ENCODE results near the gene THSD4.

Gene THSD4

DNA sequence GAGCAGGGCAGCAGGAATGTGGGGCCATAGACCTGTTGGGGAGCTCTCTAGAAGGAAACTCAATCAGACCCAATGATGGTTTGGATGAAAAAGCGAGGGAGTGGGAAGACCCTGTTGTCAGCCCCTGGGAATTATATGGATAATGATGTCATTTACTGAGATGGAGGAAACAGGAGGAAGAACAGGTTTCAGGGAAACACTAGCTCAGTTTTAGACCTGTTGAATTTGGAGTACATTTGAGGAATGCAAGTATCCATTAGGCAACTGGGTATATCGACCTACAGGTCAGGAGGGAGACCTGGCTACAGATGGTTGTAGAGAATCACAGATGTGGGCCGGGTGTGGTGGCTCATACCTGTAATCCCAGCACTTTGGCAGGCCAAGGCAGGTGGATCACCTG, 428.1 kb downstream of the THSD4 start:
- no peak for DNase-seq (ENCODE audit: low spot score)

DNA sequence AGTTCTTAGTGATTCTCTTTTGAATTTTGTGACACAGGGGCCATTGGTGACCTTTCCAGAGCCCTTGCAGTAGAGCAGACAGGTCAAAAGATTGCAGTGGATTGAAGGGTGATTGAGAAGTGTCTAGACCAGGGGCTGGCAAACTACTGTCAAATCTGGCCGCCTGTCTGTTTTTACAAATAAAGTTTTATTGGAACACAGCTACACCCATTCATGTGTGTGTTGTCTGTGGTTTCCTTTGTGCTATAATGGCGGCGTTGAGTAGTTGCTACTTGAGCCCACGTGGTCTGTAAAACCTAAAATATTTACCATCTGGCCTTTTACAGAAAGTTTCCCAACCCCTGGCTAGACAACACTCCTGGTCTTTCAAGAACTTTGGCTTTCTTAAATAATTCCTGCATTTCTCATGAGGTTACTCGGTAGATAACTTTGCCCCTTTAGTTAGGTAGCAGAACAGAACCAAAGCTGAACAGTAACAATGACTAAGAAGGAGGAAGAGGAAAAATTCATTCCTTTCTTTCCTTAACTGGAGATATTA, 430.0 kb downstream of the THSD4 start:
- DNase-seq (ENCODE audit: low spot score): no peak

DNA sequence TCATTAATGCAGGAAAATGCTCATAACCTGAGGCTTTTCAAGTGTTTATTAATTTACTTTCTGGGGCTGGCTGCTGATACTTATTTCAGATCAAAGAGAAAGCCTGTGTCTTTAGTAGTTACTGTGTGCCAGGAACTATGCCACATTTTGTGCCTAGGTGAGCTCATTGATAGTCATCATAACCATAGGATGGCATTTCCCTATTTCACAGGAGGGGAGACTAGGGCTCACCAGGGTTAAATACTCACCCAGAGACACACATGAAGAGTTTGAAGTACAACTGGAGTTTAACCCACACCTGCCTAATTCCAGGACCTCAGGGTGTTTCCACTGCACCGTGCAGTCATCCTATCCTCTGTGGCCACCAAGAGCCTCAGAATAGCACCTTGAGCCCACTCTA, 430.7 kb downstream of the THSD4 start:
- no peak for DNase-seq (ENCODE audit: low spot score)

DNA sequence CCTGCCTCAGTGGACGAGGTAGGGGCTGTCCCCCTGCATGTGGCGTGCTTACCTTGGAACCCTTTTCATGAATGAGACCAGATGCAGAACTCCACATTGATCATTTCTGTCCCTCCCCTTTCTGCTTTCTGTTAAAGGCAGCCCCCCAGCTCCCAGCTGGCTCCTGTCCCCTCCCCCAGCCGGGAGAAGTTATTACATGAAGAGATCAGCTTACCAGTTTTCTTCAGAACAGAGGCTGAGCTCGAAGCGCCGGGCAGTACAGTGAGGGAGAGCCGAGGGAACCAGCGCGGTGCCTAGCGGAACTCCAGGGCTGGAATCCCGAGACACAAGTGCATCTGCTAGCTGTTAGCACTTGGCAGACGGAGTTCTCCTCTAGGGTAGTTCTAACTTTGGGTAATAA, 431.7 kb downstream of the THSD4 start:
- no peak for DNase-seq (ENCODE audit: low spot score)

DNA sequence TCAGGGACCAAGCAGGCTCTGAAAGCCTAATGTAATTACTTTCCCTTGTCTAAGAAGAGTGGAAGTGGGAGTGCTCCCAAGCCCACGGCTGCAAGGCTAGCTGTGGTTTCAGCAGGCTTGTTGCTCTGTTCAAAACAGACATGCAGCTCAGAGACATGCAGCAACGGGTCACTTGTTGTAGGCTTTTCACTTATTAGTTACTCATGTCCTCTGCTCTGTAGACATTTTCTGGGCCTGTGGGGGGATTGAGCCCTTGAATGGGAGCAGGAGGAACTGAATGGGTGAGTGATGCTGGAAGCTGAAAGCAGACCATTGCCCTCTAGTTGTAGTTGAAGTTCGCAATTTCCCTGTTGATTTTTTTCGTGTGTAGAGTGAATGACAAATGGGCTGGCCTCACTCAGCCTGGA, 433.1 kb downstream of the THSD4 start:
- DNase-seq (ENCODE audit: low spot score): no peak

DNA sequence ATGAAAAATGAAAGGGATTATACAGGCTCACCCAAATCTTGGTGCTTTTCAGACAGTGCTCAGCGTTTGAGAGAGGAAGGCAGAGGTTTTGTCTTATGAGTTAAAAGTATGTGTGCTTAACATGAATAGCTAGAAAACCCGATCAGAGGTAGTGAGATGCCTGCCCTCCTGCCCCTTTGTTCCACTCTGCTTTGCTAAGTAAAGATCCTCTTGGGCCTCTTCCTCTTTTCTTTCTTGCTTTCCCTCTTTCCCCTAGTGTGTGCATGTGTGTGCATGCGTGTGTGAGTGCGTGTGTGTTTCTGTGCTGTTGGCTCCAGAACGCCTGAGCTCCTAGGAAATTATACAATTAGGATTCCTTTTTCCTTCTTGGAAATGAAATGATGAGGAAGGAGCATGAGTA, 433.8 kb downstream of the THSD4 start:
- no peak for DNase-seq (ENCODE audit: low spot score)

DNA sequence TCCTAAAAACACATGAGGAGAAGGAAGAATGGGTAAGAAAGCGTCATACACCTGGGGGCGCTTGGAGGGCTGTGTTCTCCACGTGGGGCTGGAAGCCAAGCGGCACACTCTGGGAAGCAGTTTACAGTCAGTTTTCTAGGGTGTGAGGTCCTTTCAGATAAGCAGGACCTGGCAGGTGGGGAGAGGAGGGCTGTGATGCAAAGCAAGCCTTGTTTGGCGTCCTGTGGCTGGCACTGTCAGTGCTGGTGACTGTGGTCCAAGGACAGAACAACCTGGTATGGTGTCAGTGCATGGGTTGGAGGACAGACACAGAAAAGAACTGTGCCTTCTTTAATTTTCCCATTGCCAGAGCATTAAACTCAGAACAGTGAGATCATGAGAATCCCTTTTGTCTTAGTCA, 434.4 kb downstream of the THSD4 start:
- no peak for DNase-seq (ENCODE audit: low spot score)

DNA sequence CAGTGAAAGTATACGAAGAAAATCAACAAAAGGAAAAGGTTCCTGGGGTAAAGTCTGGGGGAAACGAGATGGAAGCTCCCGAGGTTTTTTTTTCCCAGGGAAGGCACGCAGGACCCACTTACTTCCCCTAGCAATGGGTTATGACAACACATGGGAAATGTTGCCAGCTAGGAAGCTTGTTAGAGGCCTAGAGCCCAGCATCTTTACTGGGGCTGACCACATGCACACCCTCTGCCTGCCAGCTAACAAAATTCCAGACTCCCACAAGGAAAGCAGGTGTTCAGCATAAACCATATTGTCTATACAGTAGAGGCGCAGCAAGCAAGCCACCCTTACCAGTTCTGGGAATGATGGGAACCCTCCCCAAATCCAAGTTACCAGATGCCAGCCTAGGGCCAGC, 436.3 kb downstream of the THSD4 start:
- no peak for DNase-seq (ENCODE audit: low spot score)

DNA sequence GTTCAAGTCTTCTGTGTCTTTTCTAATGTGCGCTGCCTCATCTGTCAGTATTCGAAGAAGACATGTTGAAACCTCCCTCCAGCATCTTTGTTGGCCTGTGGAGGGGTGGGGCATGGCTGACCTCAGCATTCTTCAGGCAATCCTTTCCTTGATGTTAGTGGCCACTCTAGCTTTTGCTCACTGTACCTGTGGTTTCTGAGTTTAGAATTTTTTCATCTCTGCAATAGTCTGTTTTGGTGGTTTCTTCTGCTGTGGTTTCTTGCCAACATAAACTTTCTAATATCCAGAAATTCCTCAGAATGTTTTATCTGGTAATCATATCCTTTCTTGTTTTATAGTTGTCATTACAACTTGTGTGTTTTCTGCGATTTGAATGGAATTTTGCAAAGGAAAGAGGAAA, 443.8 kb downstream of the THSD4 start:
- no peak for DNase-seq (ENCODE audit: low spot score)

DNA sequence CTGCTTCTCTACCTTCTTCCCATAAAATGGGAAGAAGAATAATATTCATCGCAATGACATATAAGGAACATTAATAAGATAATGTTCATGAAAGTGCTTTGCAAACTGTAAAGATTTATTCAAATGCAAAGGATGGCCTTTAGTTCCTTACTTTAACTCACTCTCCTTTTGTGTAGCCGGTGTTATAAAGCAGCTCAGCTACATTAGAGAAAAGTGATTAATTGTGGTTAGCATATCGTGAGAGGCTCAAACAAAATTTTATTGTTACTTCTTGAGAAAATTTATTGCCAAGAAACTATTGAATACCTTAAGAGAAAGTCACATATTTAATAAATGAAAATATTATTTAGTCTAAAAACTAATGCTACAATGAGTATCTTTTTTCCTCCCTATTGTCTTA, 444.3 kb downstream of the THSD4 start:
- DNase-seq (ENCODE audit: low spot score): no peak

DNA sequence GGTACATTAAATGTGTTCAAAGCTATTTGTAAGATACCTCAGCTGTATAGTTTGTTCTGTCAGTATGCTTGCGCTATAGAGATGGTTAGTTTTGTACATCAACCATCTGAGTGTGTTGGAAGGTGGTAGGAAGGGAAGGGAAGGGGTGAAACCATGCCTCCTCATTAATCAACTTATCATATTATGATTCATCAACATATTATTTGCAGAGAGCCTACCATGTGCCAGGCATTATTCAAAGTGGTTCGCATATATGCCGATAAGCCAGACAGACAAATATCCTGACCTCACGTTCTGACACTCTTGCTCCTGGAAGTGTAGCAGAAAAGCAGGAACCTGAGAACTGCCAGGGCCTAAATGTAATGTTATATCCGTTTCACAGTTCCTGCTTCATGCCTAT, 447.0 kb downstream of the THSD4 start:
- DNase-seq (ENCODE audit: low spot score): no peak

DNA sequence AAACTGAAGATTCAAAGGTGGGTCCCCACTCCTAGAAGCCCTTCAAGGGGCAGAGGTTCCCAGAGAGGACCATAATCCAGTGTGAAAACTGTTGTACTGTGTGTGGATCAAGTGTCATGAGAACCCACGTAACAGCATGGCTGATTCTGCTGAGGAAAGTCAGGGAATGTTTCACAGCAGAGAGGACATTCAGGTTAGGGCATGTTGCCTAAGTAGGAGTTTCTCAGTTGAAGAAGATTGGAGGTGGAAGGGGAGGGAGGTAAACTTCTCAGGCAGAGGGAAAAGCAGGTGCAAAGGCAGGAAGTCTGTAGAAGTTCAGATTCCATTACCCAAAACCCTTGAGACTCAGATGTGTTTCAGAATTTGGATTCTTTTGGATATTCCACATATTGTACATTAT, 448.9 kb downstream of the THSD4 start:
- no peak for DNase-seq (ENCODE audit: low spot score)

DNA sequence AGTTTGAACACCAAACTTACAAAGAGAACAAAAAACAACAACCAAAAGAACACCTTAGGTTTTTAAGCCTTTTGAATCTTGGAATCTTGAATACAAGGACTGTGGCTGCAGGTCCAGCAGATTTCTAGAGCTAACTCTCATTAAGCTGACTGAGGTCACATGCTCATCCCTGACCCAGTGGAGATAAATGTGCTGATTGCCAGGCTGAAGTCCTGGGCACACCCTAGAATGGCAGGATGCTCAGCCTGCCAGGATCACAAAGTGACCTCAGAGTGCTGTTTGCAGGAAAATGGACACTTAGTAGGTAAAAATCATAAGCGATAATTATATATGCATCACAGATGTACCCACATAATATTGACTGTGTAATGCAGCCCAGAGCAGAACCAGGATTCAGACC, 449.7 kb downstream of the THSD4 start:
- no peak for DNase-seq (ENCODE audit: low spot score)

DNA sequence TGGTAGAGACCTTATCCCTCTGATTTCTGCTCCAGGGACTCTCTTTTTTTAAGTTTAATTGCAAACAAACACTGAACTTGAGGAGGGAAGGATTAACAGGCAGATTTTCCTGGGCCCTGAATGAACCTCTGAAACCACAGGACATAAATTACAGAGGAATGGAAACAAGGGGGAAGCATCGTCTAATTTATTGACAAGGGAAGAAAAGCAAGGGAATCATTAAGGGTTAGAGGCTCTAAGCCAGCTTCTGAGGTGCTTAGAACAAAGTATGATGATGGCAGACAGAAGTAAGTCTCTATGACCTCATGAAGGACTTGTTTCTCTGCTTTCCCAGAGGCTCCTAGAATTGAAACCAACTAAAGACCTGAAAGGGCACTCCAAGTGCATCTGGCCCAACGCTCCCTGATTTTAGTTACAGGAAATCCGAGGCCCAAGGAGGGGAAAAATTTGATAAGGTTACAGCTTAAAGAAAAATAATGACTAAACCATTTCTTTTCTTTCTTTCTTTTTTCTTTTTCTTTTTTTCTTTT, 450.4 kb downstream of the THSD4 start:
- DNase-seq (ENCODE audit: low spot score): no peak

DNA sequence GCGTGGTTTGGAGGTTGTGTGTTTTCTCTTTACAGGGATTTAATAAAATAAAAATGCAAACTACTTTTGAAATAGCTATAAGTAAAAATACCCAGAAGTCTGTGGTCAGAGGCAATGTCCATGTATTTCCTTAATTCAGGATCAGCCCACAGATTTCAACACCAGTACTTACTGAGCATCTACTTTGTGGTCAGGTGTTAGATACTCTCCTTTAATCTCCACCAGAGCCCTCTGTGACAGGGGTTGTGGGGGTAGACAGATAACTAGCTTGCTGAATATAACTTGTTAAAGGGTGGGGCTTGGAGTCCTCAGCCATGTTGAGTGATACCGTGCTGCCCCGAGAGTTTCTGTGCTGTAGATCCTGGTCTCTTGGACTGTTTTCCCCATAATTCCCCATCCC, 451.0 kb downstream of the THSD4 start:
- DNase-seq (ENCODE audit: low spot score): no peak

DNA sequence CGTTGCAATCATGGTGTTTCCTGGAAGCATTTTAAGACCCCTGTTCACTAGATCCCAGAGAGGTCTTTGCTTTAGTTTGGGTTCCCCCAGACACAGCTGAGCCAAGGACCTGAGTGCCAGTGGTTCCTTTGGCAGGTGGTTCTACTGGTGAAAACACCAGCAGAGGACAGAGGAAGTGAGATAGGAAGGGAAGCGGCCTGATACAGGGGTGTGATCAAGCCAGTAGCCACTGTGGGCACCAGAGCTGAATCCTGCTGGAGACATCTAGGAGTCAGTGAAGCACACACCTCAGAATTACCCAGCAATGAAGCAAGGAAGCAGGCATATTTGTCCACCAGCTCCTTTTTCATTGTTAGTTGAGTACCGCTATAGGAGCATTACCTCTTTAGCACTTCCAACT, 451.9 kb downstream of the THSD4 start:
- no peak for DNase-seq (ENCODE audit: low spot score)

DNA sequence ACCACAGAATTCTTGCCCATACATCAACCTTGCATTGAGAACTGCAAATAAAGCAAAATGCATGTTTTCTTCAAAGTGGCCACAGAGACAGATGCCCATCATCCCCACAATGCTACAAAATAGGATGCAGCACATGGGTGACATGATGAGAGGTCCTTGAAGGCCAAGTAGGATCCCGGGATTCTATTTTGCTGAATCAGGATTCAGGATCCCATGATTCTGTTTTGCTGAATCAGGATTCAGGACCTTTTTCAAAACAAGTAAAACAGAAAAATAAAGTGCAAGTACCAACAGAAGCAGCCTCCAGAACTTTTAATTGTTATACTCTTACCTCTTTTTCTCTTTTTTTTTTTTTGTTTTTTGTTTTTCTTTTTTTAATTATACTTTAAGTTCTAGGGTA, 453.0 kb downstream of the THSD4 start:
- no peak for DNase-seq (ENCODE audit: low spot score)

DNA sequence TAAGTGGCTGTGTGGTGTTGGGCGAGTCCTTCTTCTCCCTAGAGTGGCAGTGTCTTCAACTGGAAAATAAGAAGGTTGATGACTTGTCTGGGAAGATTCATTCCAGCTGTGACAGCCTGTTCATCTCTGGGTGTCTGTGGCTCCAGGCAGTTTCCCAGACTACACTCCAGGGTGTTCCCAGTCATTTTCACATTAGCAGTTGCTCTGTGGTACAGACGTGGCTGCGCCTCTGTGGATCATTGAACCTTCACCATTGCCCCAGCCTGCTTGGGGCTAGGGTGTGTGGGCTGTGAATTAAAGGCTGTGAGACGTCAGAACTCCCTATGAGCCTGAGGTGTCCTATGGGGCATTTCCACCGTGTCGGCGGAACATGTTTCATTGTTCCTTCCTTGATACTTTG, 455.5 kb downstream of the THSD4 start:
- DNase-seq (ENCODE audit: low spot score): no peak

DNA sequence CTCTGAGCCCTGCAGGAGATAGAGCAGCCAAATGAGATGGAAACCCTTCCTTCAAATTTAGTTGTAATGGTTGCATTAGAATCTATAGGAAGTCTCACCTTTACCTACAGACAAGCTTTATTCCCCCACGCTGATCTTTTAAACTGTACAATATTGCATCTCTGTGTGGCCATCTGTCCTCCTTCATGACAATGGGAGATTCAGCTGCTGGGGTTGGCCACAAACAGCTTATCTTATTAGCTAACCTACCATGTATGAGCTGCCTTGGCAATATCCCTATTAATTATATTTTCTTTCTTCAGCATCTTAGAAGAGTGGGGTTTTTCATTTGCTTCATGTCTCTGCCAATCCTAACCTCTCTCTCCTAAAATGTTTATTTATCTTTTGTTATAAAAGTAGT, 456.4 kb downstream of the THSD4 start:
- DNase-seq (ENCODE audit: low spot score): no peak

DNA sequence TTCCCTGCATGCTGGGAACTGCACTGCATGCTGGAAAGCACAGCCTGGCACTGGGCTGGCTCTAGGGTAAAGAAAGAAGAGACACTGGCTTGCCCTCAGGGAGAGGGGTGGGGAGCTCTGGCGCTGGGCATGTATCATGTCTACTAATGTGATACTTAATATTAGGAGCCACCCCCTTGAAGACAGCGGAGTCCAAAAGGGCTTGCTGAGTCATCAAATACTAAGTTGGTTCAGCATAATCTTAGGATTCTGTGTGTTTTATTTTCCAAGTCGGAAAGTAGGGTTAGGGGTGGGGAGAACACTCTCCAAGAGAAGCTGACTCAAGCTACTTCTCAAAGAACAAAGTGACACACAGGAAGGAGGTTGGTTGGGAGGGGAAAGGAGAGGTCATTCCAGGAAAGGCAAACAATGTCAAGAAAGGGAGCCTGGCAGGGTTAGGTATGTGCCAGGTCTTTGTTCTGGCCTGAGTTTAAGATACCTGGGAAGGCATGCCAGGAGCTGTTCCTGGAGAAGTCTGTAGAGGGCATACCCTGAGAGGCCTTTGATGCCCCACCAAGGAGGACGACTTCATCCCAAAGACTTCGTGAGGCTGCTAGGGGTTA, 457.3 kb downstream of the THSD4 start:
- DNase-seq (ENCODE audit: low spot score): no peak

DNA sequence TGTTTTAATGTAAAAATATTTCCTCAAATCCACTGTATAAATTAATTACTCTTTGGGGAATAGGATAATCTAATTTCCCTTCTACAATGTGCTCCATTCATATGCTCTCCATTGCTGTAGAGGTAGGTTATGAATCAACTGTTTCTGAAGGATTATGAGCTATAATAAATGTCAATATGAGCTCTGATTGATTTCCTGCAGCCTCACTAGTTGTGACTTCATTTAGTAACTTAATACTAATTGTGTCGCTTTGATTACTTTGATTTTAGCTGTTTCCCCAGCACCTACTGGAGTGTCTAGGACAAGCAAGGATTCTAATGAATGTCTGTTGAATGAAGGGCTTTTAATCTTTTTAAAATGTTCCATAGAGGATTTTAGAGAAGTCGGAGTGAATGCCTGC, 458.3 kb downstream of the THSD4 start:
- no peak for DNase-seq (ENCODE audit: low spot score)

DNA sequence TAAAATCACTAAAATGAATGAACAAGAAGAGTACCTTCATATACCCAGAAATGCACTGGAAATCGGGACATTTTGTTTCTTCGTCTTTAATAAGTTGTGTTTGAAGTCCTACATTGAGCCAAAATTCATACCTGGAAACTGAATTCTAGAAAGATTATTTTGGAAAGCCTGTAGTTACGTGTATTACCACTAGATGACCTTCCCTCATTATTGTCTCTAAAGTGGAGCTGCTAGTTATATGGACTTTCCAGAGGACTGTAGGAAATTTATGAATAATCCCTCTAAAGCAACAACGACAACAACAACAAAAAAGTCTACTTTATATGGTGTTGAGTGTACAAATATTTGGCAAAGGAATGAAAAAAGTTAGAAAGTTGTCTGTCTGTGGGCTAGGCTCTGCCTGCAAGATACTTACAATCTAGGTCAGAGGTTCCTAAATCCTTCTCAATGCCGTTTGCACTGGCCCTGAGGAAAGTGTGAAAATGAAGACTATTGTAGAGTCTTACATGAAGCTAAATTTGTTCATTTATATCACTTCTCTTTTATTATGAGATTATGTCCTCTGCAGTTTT, 460.3 kb downstream of the THSD4 start:
- no peak for DNase-seq (ENCODE audit: low spot score)

DNA sequence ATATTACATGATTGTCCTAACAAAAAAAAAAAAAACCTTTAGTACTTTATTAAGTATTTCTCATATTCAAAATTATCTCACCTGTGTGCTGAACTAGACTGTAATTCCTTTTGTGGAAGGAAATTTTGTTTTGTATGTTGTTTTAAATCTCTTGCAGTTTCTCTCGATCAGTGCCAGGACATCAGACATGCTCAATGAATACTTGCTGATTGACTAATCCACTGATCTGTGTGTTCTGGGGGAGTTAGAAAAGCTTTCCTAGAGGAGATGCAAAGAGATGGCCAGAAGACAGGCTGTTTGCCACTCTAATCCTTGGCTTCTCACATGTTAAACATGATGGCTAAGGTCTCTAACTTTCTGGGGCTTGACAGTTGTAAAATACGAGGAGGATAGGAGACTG, 461.8 kb downstream of the THSD4 start:
- no peak for DNase-seq (ENCODE audit: low spot score)

DNA sequence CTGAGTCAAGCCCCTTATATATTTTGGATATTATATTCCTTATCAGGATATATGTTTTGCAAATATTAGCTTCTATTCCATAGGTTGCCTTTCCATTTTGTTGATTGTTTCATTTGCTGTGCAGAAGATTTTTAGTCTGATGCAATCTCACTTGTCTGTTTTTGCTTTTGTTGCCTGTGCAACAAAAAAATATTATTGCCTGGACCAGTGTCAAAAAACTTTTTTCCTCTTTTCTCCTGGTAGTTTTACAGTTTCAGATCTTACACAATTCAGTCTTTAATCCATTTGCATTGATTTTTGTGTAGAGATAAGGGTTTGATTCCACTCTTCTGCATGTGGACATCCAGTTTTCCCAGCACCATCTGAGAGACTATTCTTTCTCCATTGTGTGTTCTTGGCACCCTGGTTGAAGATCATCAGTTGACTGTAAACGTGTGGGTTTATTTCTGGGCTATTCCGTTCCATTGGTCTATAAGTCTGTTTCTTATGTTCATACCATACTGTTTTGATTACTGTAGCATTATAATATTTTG, 466.2 kb downstream of the THSD4 start:
- no peak for DNase-seq (ENCODE audit: low spot score)
